KOPT-K1 (cell line): ENCODE data around the gene AGK.

Experiments
- H3K27ac ChIP-seq: fragments of 200-600 bp; sonication (generic); 2 replicates; pipeline ENCODE4 v1.5.1; 2016; ENCODE audit warnings: antibody characterized with exemption, mild to moderate bottlenecking, low read depth, low read length; ENCODE audit not compliant: poor library complexity, severe bottlenecking
- H3K36me3 ChIP-seq: fragments of 200-600 bp; sonication (generic); 2 replicates; pipeline ENCODE4 v1.5.1; 2017; ENCODE audit warnings: antibody characterized with exemption, mild to moderate bottlenecking, low read length, moderate library complexity; ENCODE audit not compliant: insufficient read depth
- H3K9me3 ChIP-seq: fragments of 200-600 bp; sonication (generic); 2 replicates; pipeline ENCODE4 v1.5.1; 2017; ENCODE audit warnings: antibody characterized with exemption, low read length, mild to moderate bottlenecking; ENCODE audit not compliant: insufficient read depth, poor library complexity, severe bottlenecking

Gene AGK

GRCh38 chr7:141534757-141535737 lies 16.2 kb upstream of the AGK start:
- no peaks in the 10 kb centered on the region for H3K36me3 ChIP-seq
- no peak overlapping the region for H3K27ac ChIP-seq
- no peaks in the 10 kb centered on the region for H3K9me3 ChIP-seq

- Histone ChIP-seq H3K9me3 (no peaks in the 10 kb centered on the region), H3K27ac (no peak overlapping the region), H3K36me3 (no peaks in the 10 kb centered on the region)
Measured at GRCh38 chr7:141537906-141538305, 13.3 kb upstream of the AGK start.

DNA sequence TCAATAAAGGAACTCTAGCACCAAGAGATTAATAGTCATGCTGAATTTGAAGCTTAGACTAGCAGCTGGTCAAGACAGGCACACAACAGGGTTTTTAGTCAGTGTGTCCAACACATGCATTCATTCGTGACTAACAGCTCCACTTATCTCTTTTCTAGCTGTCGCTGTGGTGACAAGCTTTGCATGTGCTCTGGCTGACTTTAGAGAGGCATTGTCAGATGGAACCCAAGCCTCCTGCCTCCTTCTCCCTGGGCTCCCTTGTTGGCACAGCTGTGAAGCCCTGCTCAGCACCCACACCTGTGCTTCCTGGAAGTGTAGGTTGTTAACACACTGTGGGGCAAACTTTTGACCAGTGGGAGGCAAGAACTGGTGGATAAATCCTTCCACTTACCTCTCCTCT lies 9.8 kb upstream of the AGK start:
- Histone ChIP-seq H3K36me3 (no peaks in the 10 kb centered on the region), H3K9me3 (no peaks in the 10 kb centered on the region), H3K27ac (no peak overlapping the region)

- Histone ChIP-seq H3K36me3 (no peaks in the 10 kb centered on the region), H3K9me3 (no peaks in the 10 kb centered on the region), H3K27ac (no peak overlapping the region)
Measured at GRCh38 chr7:141544831-141545230, 6.4 kb upstream of the AGK start.

DNA sequence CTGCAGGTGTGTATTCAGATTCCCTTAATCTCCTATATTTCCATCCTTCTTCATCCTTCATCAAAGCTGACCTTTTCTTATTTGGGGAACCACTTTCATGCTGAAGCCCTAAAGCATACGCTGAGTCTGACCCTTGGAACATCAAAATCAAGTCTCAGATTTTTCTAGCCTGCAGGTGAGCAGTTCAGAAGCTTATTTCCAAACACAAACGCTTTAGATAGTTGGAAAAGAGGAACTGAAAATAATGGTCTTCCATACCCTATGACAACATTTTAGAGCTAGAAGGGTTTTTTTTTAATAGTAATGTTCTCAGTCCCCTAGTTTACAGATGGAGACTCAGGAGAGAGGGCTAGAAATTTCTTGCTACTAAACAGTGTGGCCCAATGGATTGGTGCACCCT lies 1.6 kb upstream of the AGK start:
- H3K9me3 ChIP-seq, result no peaks in the 10 kb centered on the region
- no peak overlapping the region for H3K27ac ChIP-seq
- H3K36me3 ChIP-seq, result peaks cover 6% of the 10 kb centered on the region; the same call in 1 of the 2 replicates

DNA sequence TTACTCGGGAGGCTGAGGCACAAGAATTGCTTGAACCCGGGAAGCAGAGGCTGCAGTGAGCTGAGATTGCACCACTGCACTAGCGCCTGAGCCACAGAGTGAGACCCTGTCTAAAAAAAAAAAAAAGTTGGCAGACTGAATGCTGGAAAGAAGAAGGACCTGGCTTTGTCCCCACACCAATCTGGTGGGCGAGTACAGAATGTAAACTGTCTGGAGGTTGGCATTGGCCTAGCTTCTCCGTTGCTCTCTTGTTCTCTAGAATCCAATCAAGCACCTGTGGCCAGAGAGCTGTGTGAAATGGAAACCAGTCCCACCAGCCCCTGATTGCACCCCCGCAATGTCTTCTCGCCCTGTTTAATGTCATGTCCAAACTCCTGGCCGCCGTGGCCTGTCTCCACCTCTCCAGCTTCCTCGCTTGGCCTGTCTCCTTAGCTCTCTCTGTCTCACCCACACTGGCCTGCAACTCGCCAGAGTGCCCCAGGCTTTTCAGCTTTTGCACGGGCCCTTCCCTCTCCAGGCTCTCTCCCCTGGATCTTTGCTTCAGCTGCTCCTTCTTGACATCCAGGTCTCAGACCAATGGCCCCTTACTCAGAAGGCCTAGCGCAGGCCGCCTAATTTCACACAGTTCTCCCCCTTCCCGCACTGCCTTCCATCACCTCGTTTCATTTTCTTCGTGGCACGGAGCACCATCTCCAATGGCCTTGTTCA lies 670 bp upstream of the AGK start:
- H3K27ac ChIP-seq, result peak overlapping the region; percentile 67
- H3K9me3 ChIP-seq, result no peaks in the 10 kb centered on the region
- H3K36me3 ChIP-seq, result peaks cover 9% of the 10 kb centered on the region

DNA sequence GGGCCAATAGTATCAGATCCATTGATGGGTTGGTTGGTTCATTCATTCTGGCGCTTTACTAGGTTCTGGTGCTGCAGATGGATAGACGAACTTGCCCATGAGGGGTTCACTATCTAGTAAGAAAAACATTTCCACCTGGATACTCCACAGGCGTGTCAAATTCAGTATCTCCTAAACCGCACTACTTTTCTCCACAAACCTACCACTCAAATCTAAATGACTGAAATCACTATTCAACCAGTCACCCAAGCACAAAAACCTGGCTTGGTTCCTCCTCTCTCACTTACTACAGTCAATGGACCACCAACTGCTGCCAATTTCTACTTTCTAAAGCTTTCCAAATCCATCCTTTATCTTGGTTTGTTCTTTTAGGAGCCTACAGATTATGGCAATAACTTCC lies 572 bp downstream of the AGK start:
- H3K27ac ChIP-seq, result peak overlapping the region; percentile 67
- H3K9me3 ChIP-seq, result no peaks in the 10 kb centered on the region
- H3K36me3 ChIP-seq, result peaks cover 21% of the 10 kb centered on the region

DNA sequence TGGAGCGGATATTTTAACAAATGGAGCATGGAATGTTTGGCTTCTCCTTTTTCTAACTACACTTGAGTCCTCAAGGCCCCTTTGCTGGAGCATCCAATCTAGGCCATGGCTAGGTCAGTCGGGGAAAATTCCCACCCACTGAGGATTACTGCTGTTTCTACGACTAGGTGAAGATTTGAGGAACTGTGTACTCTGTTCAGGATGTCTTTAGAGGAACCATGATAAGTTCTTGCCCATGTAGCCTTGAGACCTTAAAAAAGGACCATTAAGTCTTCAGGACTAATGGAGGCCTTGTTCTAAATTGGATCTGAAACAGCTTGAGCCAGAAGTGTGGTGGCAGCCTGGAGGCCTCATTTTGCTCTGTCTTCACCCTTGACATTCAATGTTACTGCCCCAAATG lies 6.2 kb downstream of the AGK start:
- H3K27ac ChIP-seq, result peak overlapping the region; percentile 39
- H3K36me3 ChIP-seq, result peaks cover 67% of the 10 kb centered on the region
- H3K9me3 ChIP-seq, result peaks cover 19% of the 10 kb centered on the region

DNA sequence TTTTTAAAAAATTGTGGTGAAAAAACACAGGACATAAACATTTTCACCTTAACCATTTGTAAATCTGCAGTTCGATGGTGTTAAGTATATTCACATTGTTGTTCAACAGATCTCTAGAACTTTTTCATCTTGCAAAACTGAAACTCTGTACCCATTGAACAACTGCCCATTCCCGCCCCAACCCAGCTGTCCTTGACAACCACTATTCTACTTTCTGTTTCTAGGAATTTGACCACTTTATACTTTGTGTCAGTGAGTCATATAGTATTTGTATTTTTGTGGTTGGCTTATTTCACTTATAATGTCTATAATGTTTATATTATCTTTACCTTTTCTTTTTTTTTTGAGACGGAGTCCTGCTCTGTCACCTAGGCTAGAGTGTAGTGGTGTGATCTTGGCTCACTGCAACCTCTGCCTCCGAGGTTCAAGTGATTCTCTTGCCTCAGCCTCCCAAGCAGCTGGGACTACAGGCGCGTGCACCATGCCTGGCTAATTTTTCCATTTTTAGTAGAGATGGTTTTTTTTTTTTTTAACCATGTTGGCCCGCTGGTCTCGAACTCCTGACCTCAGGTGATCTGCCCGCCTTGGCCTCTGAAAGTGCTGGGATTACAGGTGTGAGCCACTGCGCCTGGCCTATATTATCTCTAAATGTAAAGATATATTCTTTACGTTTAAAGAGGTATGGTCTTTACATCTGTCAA lies 6.8 kb downstream of the AGK start:
- H3K36me3 ChIP-seq, result peaks cover 72% of the 10 kb centered on the region
- peak overlapping the region; percentile 39 for H3K27ac ChIP-seq
- peaks cover 19% of the 10 kb centered on the region for H3K9me3 ChIP-seq

GRCh38 chr7:141558544-141559183 lies 7.5 kb downstream of the AGK start:
- Histone ChIP-seq H3K27ac (peak overlapping the region; percentile 46), H3K9me3 (peaks cover 19% of the 10 kb centered on the region), H3K36me3 (peaks cover 74% of the 10 kb centered on the region)

DNA sequence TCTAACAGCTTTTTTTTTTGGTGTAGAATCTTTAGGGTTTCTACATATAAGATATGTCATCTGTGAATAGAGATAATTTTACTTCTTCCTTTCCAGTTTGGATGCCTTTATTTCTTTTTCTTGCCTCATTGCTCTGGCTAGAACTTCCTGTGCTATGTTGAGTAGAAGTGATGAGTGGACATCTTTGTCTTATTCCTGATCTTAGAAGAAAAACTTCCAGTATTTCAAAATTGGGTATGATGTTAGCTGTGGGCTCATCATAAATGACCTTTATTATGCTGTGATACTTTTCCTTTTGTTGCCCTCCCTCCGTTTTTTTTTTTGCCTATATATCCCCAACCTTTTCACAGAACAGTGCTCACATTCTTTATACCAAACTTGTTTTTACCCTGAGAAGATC lies 8.8 kb downstream of the AGK start:
- no peak overlapping the region for H3K27ac ChIP-seq
- H3K9me3 ChIP-seq, result peaks cover 19% of the 10 kb centered on the region
- H3K36me3 ChIP-seq, result peaks cover 87% of the 10 kb centered on the region

- Histone ChIP-seq H3K36me3 (peaks cover 92% of the 10 kb centered on the region), H3K9me3 (peaks cover 19% of the 10 kb centered on the region), H3K27ac (no peak overlapping the region)
Measured at GRCh38 chr7:141562036-141562435, 10.8 kb downstream of the AGK start.

DNA sequence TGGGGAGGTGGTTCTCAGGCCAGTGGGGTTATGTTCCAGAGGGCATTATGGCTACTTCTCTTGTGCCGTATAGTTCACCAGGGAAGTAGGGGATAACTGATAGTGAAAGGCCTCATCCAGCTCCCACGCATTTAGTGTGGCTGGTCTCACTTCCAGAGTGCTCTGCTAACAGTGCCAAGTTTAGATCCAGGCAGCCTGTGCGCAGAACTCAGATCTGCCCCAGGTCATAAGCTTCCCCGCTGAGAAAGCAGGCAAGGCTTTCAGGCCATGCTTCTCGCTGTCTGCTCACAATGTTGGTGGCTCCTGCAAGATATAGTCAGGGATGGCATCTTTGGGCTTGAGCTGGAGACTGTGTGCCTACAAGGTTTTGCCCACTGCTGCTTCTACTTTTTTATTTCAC lies 11.3 kb downstream of the AGK start:
- Histone ChIP-seq H3K36me3 (peaks cover 90% of the 10 kb centered on the region), H3K9me3 (peaks cover 19% of the 10 kb centered on the region), H3K27ac (no peak overlapping the region)

GRCh38 chr7:141562972-141563371 lies 11.8 kb downstream of the AGK start:
- H3K36me3 ChIP-seq, result peaks cover 90% of the 10 kb centered on the region

More at GRCh38 chr7:141562972-141563371, 11.8 kb downstream of the AGK start:
- Histone ChIP-seq H3K9me3 (peaks cover 19% of the 10 kb centered on the region), H3K27ac (no peak overlapping the region)
